ENCODE results near the gene FRYL. TPM values are rescaled to one million over a fixed set of nuclear protein-coding genes. Genes with fewer than 3 reads are reported as not detected.
"Not testable (repeated sequence)": the region's sequence is repeated elsewhere in the genome, so short reads cannot be mapped to it uniquely, and the experiment has no call there.

Gene FRYL
- total RNA-seq, 2 donors from 2014 or later = 29.7 to 47.0 TPM

- Histone ChIP-seq H3K4me1 (peaks cover 21% of the 10 kb centered on the region), H3K27me3 (no peaks in the 10 kb centered on the region), H3K36me3 (replicated peaks in 1 of 2; ENCODE audit: insufficient read depth in 1 of 2, low read depth in 2 of 2) (no peaks in the 10 kb centered on the region), H3K4me3 (no peak overlapping the region), H3K9me3 (no peaks in the 10 kb centered on the region), H3K27ac (no peak overlapping the region)
- TF ChIP-seq, protein P1, sequence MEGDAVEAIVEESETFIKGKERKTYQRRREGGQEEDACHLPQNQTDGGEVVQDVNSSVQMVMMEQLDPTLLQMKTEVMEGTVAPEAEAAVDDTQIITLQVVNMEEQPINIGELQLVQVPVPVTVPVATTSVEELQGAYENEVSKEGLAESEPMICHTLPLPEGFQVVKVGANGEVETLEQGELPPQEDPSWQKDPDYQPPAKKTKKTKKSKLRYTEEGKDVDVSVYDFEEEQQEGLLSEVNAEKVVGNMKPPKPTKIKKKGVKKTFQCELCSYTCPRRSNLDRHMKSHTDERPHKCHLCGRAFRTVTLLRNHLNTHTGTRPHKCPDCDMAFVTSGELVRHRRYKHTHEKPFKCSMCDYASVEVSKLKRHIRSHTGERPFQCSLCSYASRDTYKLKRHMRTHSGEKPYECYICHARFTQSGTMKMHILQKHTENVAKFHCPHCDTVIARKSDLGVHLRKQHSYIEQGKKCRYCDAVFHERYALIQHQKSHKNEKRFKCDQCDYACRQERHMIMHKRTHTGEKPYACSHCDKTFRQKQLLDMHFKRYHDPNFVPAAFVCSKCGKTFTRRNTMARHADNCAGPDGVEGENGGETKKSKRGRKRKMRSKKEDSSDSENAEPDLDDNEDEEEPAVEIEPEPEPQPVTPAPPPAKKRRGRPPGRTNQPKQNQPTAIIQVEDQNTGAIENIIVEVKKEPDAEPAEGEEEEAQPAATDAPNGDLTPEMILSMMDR (IDR thresholded peaks at IDR 0.05) = no peak
- TF ChIP-seq POLR2A (IDR thresholded peaks at IDR 0.05) = no peak
- intact Hi-C loops (cut with DNase I) = no loop called here
- DNase-seq = no peak
- no peak for ATAC-seq
- 71 to 76% methylated on average over 7 of the region's 7 CpGs for WGBS, 2 donors
Measured at GRCh38 chr4:48725414-48725813, 54.7 kb downstream of the FRYL start.

DNA sequence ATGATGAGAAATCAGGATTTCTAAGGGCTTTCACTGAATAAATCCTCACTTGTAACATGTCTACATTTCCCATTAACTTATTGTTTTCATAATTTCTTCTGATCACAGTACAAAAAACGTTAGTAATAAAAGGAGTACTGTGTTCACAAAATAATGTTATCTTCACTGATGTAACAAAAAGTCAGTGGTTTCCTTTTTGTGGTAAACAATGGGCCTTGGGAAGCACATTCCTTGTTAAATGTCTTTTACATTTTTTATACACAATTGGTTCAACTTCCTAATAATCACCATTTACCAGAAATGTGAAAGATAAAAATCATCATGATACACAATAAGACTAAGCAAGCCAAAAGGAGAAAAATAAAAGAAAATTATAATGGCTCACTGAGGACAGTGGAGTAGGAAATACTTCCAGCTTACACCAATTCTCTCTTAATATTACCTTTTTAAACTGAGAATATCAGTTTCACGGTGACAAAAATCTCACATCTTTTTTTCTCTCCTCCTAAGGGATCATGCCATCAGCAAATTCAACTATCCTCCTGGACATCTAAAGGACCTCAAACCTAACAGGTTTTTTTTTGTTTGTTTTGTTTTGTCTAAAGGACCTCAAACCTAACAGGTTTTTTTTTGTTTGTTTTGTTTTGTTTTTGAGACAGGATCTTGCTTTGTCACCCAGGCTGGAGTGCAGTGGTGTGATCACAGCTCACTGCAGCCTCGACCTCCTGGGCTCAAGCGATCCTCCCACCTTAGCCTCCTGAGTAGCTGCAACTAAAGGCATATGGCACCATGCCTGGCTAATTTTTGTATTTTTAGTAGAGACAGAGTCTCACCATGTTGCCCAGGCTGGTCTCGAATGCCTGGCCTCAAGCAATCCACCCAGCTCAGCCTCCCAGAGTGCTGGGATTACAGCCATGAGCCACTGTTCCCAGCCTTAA lies 57.3 kb downstream of the FRYL start:
- WGBS, 2 donors = 65 to 66% methylated on average over 5 of the region's 5 CpGs
- intact Hi-C loops (cut with DNase I) = no loop called here
- no peaks in the 10 kb centered on the region for H3K9me3 ChIP-seq
- ATAC-seq = no peak
- no peaks in the 10 kb centered on the region for H3K27me3 ChIP-seq
- no peak overlapping the region for H3K27ac ChIP-seq
- no peak for TF ChIP-seq POLR2A (IDR thresholded peaks at IDR 0.05)
- TF ChIP-seq, protein P1 (IDR thresholded peaks at IDR 0.05) = no peak
- H3K36me3 ChIP-seq (replicated peaks in 1 of 2; ENCODE audit: insufficient read depth in 1 of 2, low read depth in 2 of 2) = no peaks in the 10 kb centered on the region
- peaks cover 16% of the 10 kb centered on the region for H3K4me1 ChIP-seq
- no peak overlapping the region for H3K4me3 ChIP-seq
- no peak for DNase-seq

GRCh38 chr4:48720459-48720858 lies 59.6 kb downstream of the FRYL start:
- ATAC-seq (no peak), DNase-seq (no peak)
- no peaks in the 10 kb centered on the region for H3K9me3 ChIP-seq
- H3K36me3 ChIP-seq (replicated peaks in 1 of 2; ENCODE audit: insufficient read depth in 1 of 2, low read depth in 2 of 2) = no peaks in the 10 kb centered on the region
- TF ChIP-seq, protein P1 (IDR thresholded peaks at IDR 0.05) = no peak
- no peak for TF ChIP-seq POLR2A (IDR thresholded peaks at IDR 0.05)
- intact Hi-C loops (cut with DNase I) = no loop called here
- no peak overlapping the region for H3K27ac ChIP-seq
- peaks cover 4% of the 10 kb centered on the region for H3K4me1 ChIP-seq
- no peak overlapping the region for H3K4me3 ChIP-seq
- no peaks in the 10 kb centered on the region for H3K27me3 ChIP-seq
- WGBS, 2 donors = 97 to 98% methylated on average over 2 of the region's 2 CpGs

DNA sequence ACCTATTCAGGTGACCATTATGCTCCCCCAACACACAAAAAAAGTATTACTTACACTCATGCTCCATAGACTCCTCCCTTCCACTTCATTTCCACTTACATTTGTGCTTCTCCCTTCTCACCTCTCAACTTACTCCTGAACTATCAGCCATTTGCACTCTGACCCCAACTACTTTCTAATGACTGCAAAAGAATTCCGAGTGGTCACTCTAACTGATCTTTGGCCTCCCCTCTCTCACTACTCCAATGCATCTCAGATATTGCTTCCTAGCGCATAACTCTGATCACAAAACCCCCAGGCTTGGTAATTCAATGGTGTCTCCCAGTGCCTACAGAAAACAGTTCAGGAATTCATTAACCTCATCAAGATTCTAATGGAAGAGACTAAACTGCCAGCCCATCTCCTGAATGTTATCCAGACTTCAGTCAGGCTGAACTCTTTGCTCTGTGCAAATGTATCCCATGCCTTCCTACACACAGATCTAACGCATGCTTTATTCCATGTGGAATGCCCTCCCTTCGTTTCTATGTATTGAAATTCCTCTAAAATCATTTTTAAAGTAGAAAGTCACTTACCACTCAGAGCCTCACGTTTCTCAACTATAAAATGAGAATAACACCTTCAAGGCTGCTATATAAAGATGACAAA lies 61.1 kb downstream of the FRYL start:
- Histone ChIP-seq H3K4me1 (peaks cover 4% of the 10 kb centered on the region), H3K4me3 (no peak overlapping the region), H3K27ac (no peak overlapping the region), H3K27me3 (no peaks in the 10 kb centered on the region), H3K9me3 (no peaks in the 10 kb centered on the region), H3K36me3 (replicated peaks in 1 of 2; ENCODE audit: insufficient read depth in 1 of 2, low read depth in 2 of 2) (no peaks in the 10 kb centered on the region)
- WGBS, 2 donors = 88 to 93% methylated on average over 5 of the region's 5 CpGs
- TF ChIP-seq, protein P1 (IDR thresholded peaks at IDR 0.05) = no peak
- no peak for TF ChIP-seq POLR2A (IDR thresholded peaks at IDR 0.05)
- ATAC-seq (no peak), DNase-seq (no peak)
- intact Hi-C loops (cut with DNase I) = no loop called here

- H3K4me3 ChIP-seq; H3K27ac ChIP-seq; H3K9me3 ChIP-seq; H3K4me1 ChIP-seq; H3K27me3 ChIP-seq; DNase-seq; H3K36me3 ChIP-seq (replicated peaks in 1 of 2; ENCODE audit: insufficient read depth in 1 of 2, low read depth in 2 of 2); intact Hi-C loops (cut with DNase I); ATAC-seq: not testable (repeated sequence)
- 93 to 98% methylated on average over 4 to 5 of the region's 5 CpGs for WGBS, 2 donors
Measured at GRCh38 chr4:48716285-48716684, 63.8 kb downstream of the FRYL start.
